Cortex of kidney (tissue), 1 donor: ENCODE results near the gene NDUFC1.
"Not testable (repeated sequence)": the region's sequence is repeated elsewhere in the genome, so short reads cannot be mapped to it uniquely, and the experiment has no call there.

Source experiments
- DNase-seq: peaks from one replicate; lab custom pipeline; 2025; lab: John Stamatoyannopoulos, UW

The NDUFC1 gene

GRCh38 chr4:139297001-139297410 lies 5.3 kb downstream of the NDUFC1 start:
- DNase-seq = no peak

- no peak for DNase-seq
Measured at GRCh38 chr4:139295942-139296299, 6.4 kb downstream of the NDUFC1 start.

GRCh38 chr4:139295206-139295941 lies 6.9 kb downstream of the NDUFC1 start:
- DNase-seq = no peak

- no peak for DNase-seq
Measured at GRCh38 chr4:139286186-139286698, 16.0 kb downstream of the NDUFC1 start.

GRCh38 chr4:139282721-139283075 lies 19.6 kb downstream of the NDUFC1 start:
- no peak for DNase-seq

- no peak for DNase-seq
Measured at GRCh38 chr4:139282065-139282720, 20.1 kb downstream of the NDUFC1 start.

- DNase-seq = no peak
Measured at GRCh38 chr4:139279760-139280620, 22.3 kb downstream of the NDUFC1 start, which contains the start of gene MGARP. MGARP (minus strand) TSS chr4:139280225; CDS start chr4:139280158, 67 bp downstream.

- no peak for DNase-seq
Measured at GRCh38 chr4:139278912-139279759, 23.1 kb downstream of the NDUFC1 start.

GRCh38 chr4:139278485-139278884 lies 23.8 kb downstream of the NDUFC1 start:
- no peak for DNase-seq

GRCh38 chr4:139275281-139275735 lies 27.0 kb downstream of the NDUFC1 start:
- DNase-seq = no peak

GRCh38 chr4:139274790-139275189 lies 27.5 kb downstream of the NDUFC1 start:
- no peak for DNase-seq

GRCh38 chr4:139273835-139274234 lies 28.4 kb downstream of the NDUFC1 start:
- no peak for DNase-seq

- no peak for DNase-seq
Measured at GRCh38 chr4:139267301-139267700, 35.0 kb downstream of the NDUFC1 start.

- DNase-seq = no peak
Measured at GRCh38 chr4:139266583-139267257, 35.6 kb downstream of the NDUFC1 start.

- DNase-seq = no peak
Measured at GRCh38 chr4:139266208-139266582, 36.1 kb downstream of the NDUFC1 start.

GRCh38 chr4:139265654-139266053 lies 36.6 kb downstream of the NDUFC1 start:
- no peak for DNase-seq

GRCh38 chr4:139256349-139256748 lies 45.9 kb downstream of the NDUFC1 start:
- DNase-seq = no peak

GRCh38 chr4:139255581-139255980 lies 46.7 kb downstream of the NDUFC1 start:
- not testable (repeated sequence) for DNase-seq

GRCh38 chr4:139253713-139254112 lies 48.6 kb downstream of the NDUFC1 start:
- no peak for DNase-seq

- no peak for DNase-seq
Measured at GRCh38 chr4:139253046-139253445, 49.2 kb downstream of the NDUFC1 start.

GRCh38 chr4:139247700-139248238 lies 54.5 kb downstream of the NDUFC1 start:
- DNase-seq = no peak
